ENCODE measurements around the gene ADAMTS2.

- TF ChIP-seq, protein P1, sequence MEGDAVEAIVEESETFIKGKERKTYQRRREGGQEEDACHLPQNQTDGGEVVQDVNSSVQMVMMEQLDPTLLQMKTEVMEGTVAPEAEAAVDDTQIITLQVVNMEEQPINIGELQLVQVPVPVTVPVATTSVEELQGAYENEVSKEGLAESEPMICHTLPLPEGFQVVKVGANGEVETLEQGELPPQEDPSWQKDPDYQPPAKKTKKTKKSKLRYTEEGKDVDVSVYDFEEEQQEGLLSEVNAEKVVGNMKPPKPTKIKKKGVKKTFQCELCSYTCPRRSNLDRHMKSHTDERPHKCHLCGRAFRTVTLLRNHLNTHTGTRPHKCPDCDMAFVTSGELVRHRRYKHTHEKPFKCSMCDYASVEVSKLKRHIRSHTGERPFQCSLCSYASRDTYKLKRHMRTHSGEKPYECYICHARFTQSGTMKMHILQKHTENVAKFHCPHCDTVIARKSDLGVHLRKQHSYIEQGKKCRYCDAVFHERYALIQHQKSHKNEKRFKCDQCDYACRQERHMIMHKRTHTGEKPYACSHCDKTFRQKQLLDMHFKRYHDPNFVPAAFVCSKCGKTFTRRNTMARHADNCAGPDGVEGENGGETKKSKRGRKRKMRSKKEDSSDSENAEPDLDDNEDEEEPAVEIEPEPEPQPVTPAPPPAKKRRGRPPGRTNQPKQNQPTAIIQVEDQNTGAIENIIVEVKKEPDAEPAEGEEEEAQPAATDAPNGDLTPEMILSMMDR (IDR thresholded peaks at IDR 0.05), result no peak
- no peak for TF ChIP-seq POLR2A (IDR thresholded peaks at IDR 0.05)
Measured at GRCh38 chr5:179289756-179290385, 55.4 kb downstream of the ADAMTS2 start.
